ENCODE data around the gene CISD2.

DNA sequence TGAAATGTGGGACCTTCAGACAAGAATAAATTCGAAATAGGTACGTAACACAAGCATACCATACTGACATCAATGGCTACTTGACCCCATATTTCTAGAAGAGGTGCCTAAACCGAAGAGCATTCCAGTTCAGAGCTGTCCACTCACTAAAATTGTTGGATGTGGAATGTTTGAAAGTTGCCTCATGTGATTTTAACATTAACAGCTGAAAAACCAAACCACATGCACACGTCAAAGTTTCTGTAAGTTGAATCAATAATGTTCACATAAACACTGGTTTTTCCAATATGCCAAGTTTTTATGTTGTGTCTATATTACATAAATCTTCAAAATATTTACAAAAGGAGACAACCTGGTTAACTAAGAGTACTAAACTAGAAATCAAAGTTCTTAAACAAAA is 44.9 kb upstream of the CISD2 start:
- TF ChIP-seq EZH2 (IDR thresholded peaks at IDR 0.05) (no peak), CTCF (IDR thresholded peaks at IDR 0.05) (no peak)

Measured in neural progenitor cell (in vitro differentiated cells).